T-helper 17 cell (primary cell): Measurements from ENCODE around the gene WDR89. TPM values are rescaled to one million over a fixed set of nuclear protein-coding genes. Genes with fewer than 3 reads are reported as not detected.

Experiments
- ATAC-seq: fragments of 150-1000 bp; cut with Tn5 transposase; 2 replicates; pipeline ENCODE4 v1.10.0; 2021; ENCODE audit warnings: mild to moderate bottlenecking, moderate library complexity
- DNase-seq, 3 donors: peaks; one replicate each; pipeline versions ENCODE4 v3.0.0 to v3.0.0-alpha.2; 2020 to 2021
- H3K9me3 ChIP-seq: one replicate; pipeline ENCODE4 v1.7.0; 2013; ENCODE audit warnings: low read length, mild to moderate bottlenecking; ENCODE audit not compliant: control insufficient read depth, poor library complexity, severe bottlenecking
- H3K27ac Mint-ChIP-seq: one replicate; pipeline ENCODE4 v1.8.0; 2022; ENCODE audit warnings: mild to moderate bottlenecking, moderate library complexity, mixed read lengths
- H3K27me3 Mint-ChIP-seq: one replicate; pipeline ENCODE4 v1.8.0; 2022; ENCODE audit warnings: mixed read lengths
- H3K36me3 Mint-ChIP-seq: one replicate; pipeline ENCODE4 v1.8.0; 2022; ENCODE audit warnings: low read depth, mixed read lengths
- H3K4me1 Mint-ChIP-seq: one replicate; pipeline ENCODE4 v1.8.0; 2022; ENCODE audit warnings: mild to moderate bottlenecking, mixed read lengths
- H3K4me3 Mint-ChIP-seq: one replicate; pipeline ENCODE4 v1.8.0; 2022; ENCODE audit warnings: mild to moderate bottlenecking, moderate library complexity, mixed read lengths
- total RNA-seq, 4 donors: library from RNA in 2 of 4; stranded (reverse) in 2 of 4; gene quantifications; one replicate each; pipeline ENCODE4 v1.2.3 and lab custom pipeline; 2022 to 2026

WDR89 gene
- total RNA-seq, 2 donors from 2014 or later = 12.1 to 13.5 TPM

GRCh38 chr14:63555572-63555971 is 86.1 kb downstream of the WDR89 start:
- Mint-ChIP-seq H3K4me3 (no peak overlapping the region), H3K27me3 (no peaks in the 10 kb centered on the region), H3K4me1 (no peaks in the 10 kb centered on the region), H3K36me3 (no peaks in the 10 kb centered on the region), H3K27ac (no peak overlapping the region)
- no peaks in the 10 kb centered on the region for H3K9me3 ChIP-seq
- DNase-seq (no peak), ATAC-seq (no peak)

- Mint-ChIP-seq H3K27ac (peak overlapping the region; percentile 4), H3K4me3 (no peak overlapping the region)
- DNase-seq = no peak
Measured at GRCh38 chr14:63551332-63551731, 90.3 kb downstream of the WDR89 start.

GRCh38 chr14:63547798-63548335 is 93.8 kb downstream of the WDR89 start:
- Mint-ChIP-seq H3K27ac (no peak overlapping the region), H3K27me3 (no peaks in the 10 kb centered on the region), H3K4me1 (peaks cover 13% of the 10 kb centered on the region), H3K36me3 (peaks cover 4% of the 10 kb centered on the region), H3K4me3 (no peak overlapping the region)
- H3K9me3 ChIP-seq = no peaks in the 10 kb centered on the region
- DNase-seq (no peak), ATAC-seq (no peak)

More at GRCh38 chr14:63551332-63551731, 90.3 kb downstream of the WDR89 start:
- peaks cover 3% of the 10 kb centered on the region for H3K4me1 Mint-ChIP-seq
- no peaks in the 10 kb centered on the region for H3K9me3 ChIP-seq
- no peaks in the 10 kb centered on the region for H3K36me3 Mint-ChIP-seq
- H3K27me3 Mint-ChIP-seq = no peaks in the 10 kb centered on the region
- no peak for ATAC-seq

Other genes with a start within 250 kb of the WDR89 start
- gene PPP2R5E, start 98.5 kb downstream of the WDR89 start, total RNA-seq = 10 to 100 TPM; 38.5 to 44.3 TPM
- 10 to 100 TPM; 13.6 to 14.2 TPM for gene SGPP1, start 86.2 kb upstream of the WDR89 start, total RNA-seq
- gene SYNE2, start 211.1 kb upstream of the WDR89 start, total RNA-seq = 100 to 1,000 TPM; 206 to 223 TPM